Measurements from ENCODE around the gene SLC26A11.

Gene SLC26A11

GRCh38 chr17:80220054-80220735 lies at the start of gene SLC26A11, which contains the start of gene SGSH:
TSS of gene SLC26A11 (plus strand) at chr17:80220427. CDS start at chr17:80221561, 1,134 bp downstream.
TSS of gene SGSH (minus strand) at chr17:80220333. CDS start at chr17:80220313, 20 bp downstream.
- peak; percentile 75 for DNase-seq

- DNase-seq, result no peak
Observed at GRCh38 chr17:80171681-80172080, 48.5 kb upstream of the SLC26A11 start.

- DNase-seq, result no peak
Observed at GRCh38 chr17:80173126-80173525, 47.1 kb upstream of the SLC26A11 start.

- DNase-seq, result no peak
Observed at GRCh38 chr17:80173916-80174315, 46.3 kb upstream of the SLC26A11 start.

- no peak for DNase-seq
Observed at GRCh38 chr17:80176757-80177156, 43.5 kb upstream of the SLC26A11 start.

- no peak for DNase-seq
Observed at GRCh38 chr17:80177986-80178595, 42.1 kb upstream of the SLC26A11 start.

- no peak for DNase-seq
Observed at GRCh38 chr17:80180192-80180591, 40.0 kb upstream of the SLC26A11 start.

GRCh38 chr17:80181431-80181830 lies 38.8 kb upstream of the SLC26A11 start:
- no peak for DNase-seq

- no peak for DNase-seq
Observed at GRCh38 chr17:80182118-80182844, 37.9 kb upstream of the SLC26A11 start.

- no peak for DNase-seq
Observed at GRCh38 chr17:80182845-80183223, 37.4 kb upstream of the SLC26A11 start.

- DNase-seq, result no peak
Observed at GRCh38 chr17:80183581-80184422, 36.4 kb upstream of the SLC26A11 start.

- DNase-seq, result no peak
Observed at GRCh38 chr17:80184423-80184714, 35.9 kb upstream of the SLC26A11 start.

GRCh38 chr17:80185968-80186367 lies 34.3 kb upstream of the SLC26A11 start:
- DNase-seq, result no peak

GRCh38 chr17:80187090-80187489 lies 33.1 kb upstream of the SLC26A11 start:
- no peak for DNase-seq

GRCh38 chr17:80187515-80187941 lies 32.7 kb upstream of the SLC26A11 start:
- DNase-seq, result no peak

- DNase-seq, result no peak
Observed at GRCh38 chr17:80189611-80190010, 30.6 kb upstream of the SLC26A11 start.

GRCh38 chr17:80190716-80191115 lies 29.5 kb upstream of the SLC26A11 start:
- no peak for DNase-seq

GRCh38 chr17:80191192-80191591 lies 29.0 kb upstream of the SLC26A11 start:
- no peak for DNase-seq

- peak; percentile 13 for DNase-seq
Observed at GRCh38 chr17:80191865-80192661, 28.2 kb upstream of the SLC26A11 start.

- DNase-seq, result no peak
Observed at GRCh38 chr17:80195141-80195540, 25.1 kb upstream of the SLC26A11 start.

- no peak for DNase-seq
Observed at GRCh38 chr17:80195671-80196529, 24.3 kb upstream of the SLC26A11 start.

All from NCI-H2171 (cell line).